GM12878 (cell line): ENCODE results near the gene SLC19A1. TPM values are rescaled to one million over a fixed set of nuclear protein-coding genes. Genes with fewer than 3 reads are reported as not detected.

Source experiments
- ATAC-seq: fragments of 200-7000 bp; cut with Tn5 transposase; 3 replicates; pipeline ENCODE4 v1.9.1; 2020; ENCODE audit warnings: mild to moderate bottlenecking, moderate library complexity
- BruUV-seq: library from RNA; stranded (reverse); fragments of 400-500 nt; replicated peaks from 2 replicates; lab custom pipeline; 2021; lab: Mats Ljungman, UMichigan
- CTCF ChIA-PET: fragments of 300-600 bp; sonication (Branson Sonifier 250); formaldehyde crosslinking; extraction: SDS; loops from one replicate; lab custom pipeline; 2021; ENCODE audit warnings: inconsistent platforms; lab: Yijun Ruan, JAX
- POLR2A ChIA-PET: fragments of 350-600 bp; formaldehyde crosslinking; extraction: SDS; loops from one replicate; lab custom pipeline; 2021; ENCODE audit warnings: inconsistent platforms; lab: Charles Lee
- RAD21 ChIA-PET: fragments of 300-600 bp; sonication (Branson Sonifier 250); formaldehyde crosslinking; loops from one replicate; lab custom pipeline; 2023; ENCODE audit warnings: antibody characterized with exemption; ENCODE audit not compliant: unreplicated experiment; lab: Charles Lee
- SMC1A ChIA-PET: fragments of 300-600 bp; sonication (Branson Sonifier 250); formaldehyde crosslinking; loops from one replicate; lab custom pipeline; 2023; ENCODE audit not compliant: unreplicated experiment, uncharacterized antibody; lab: Charles Lee
- DNase-seq: peaks from one replicate; pipeline ENCODE4 v3.0.0-alpha.2; 2011; ENCODE audit warnings: low read depth, low spot score
- FAIRE-seq: peaks from 3 replicates; lab custom pipeline; 2011; peaks lifted over from hg19 to GRCh38; lab: Jason Lieb, UNC
- H2AFZ ChIP-seq: 2 replicates; pipeline ENCODE4 v1.6.0; 2011; ENCODE audit warnings: low read depth, low read length, control low read depth; ENCODE audit not compliant: control insufficient read depth
- H3K27ac ChIP-seq: 2 replicates; pipeline ENCODE4 v1.5.1; 2011; ENCODE audit warnings: control low read depth; ENCODE audit not compliant: control insufficient read depth, insufficient read depth
- H3K27me3 ChIP-seq, 2 experiments: replicated peaks in 1 of 2; 2 replicates each; pipeline versions ENCODE4 v1.6.0 to v1.6.1; 2011; ENCODE audit warnings: low read length in 1 of 2; ENCODE audit not compliant: control insufficient read depth in 2 of 2, insufficient read depth in 2 of 2
- H3K36me3 ChIP-seq, 2 experiments: 2 replicates each; pipeline ENCODE4 v1.5.1; 2011; ENCODE audit warnings: low read length in 1 of 2; ENCODE audit not compliant: control insufficient read depth in 2 of 2, insufficient read depth in 2 of 2
- H3K4me1 ChIP-seq: 2 replicates; pipeline ENCODE4 v1.6.1; 2011; ENCODE audit warnings: mild to moderate bottlenecking, low read length, moderate library complexity, mixed read lengths; ENCODE audit not compliant: control insufficient read depth, insufficient read depth
- H3K4me2 ChIP-seq: 2 replicates; pipeline ENCODE4 v1.6.0; 2011; ENCODE audit warnings: control low read depth; ENCODE audit not compliant: control insufficient read depth, insufficient read depth
- H3K4me3 ChIP-seq: fragments of 200-600 bp; sonication (generic); 2 replicates; pipeline ENCODE4 v1.5.1; 2016
- H3K79me2 ChIP-seq: 2 replicates; pipeline ENCODE4 v1.6.0; 2011; ENCODE audit warnings: low read length; ENCODE audit not compliant: control insufficient read depth, insufficient read depth
- H3K9ac ChIP-seq: 2 replicates; pipeline ENCODE4 v1.8.0; 2011; ENCODE audit warnings: low read length, control low read depth, mixed read lengths; ENCODE audit not compliant: control insufficient read depth, insufficient read depth
- H3K9me3 ChIP-seq: replicated peaks from 3 replicates; pipeline ENCODE4 v1.5.1; 2011; ENCODE audit warnings: mild to moderate bottlenecking, low read length; ENCODE audit not compliant: control insufficient read depth, insufficient read depth
- H4K20me1 ChIP-seq: 2 replicates; pipeline ENCODE4 v1.6.0; 2011; ENCODE audit not compliant: control insufficient read depth, insufficient read depth
- EED ChIP-seq: sonication (generic); IDR thresholded peaks from 2 replicates; pipeline ENCODE4 v1.6.1; 2016; ENCODE audit warnings: antibody characterized with exemption, low read depth
- HDGF ChIP-seq: fragments of 450-650 bp; IDR thresholded peaks from 2 replicates; pipeline ENCODE4 v1.6.1; 2016; ENCODE audit warnings: antibody characterized with exemption
- IKZF2 ChIP-seq, 2 experiments: fragments of 450-650 bp; IDR thresholded peaks; 2 replicates each; pipeline ENCODE4 v1.6.1; 2017; ENCODE audit warnings: mild to moderate bottlenecking in 2 of 2, moderate library complexity in 2 of 2
- NR2C2 ChIP-seq: IDR thresholded peaks from 2 replicates; pipeline ENCODE4 v1.6.1; 2011; ENCODE audit warnings: borderline replicate concordance, low read depth; ENCODE audit not compliant: control insufficient read depth, insufficient read length
- STAT3 ChIP-seq: IDR thresholded peaks from 2 replicates; pipeline ENCODE4 v1.6.1; 2011; ENCODE audit warnings: low read depth, low read length, improper control_type of control experiment
- SUPT20H ChIP-seq: IDR thresholded peaks from 2 replicates; pipeline ENCODE4 v1.6.1; 2011; ENCODE audit warnings: low read depth, mild to moderate bottlenecking, low read length, moderate library complexity, borderline replicate concordance; ENCODE audit not compliant: control insufficient read depth
- TBL1XR1 ChIP-seq: IDR thresholded peaks from 2 replicates; pipeline ENCODE4 v1.6.1; 2012; ENCODE audit warnings: low read depth, low read length, improper control_type of control experiment
- TCF12 ChIP-seq: IDR thresholded peaks from 2 replicates; pipeline ENCODE4 v1.6.1; 2011; ENCODE audit warnings: low read depth, mild to moderate bottlenecking, low read length
- TCF3 ChIP-seq: IDR thresholded peaks from 2 replicates; pipeline ENCODE4 v1.6.1; 2012; ENCODE audit warnings: low read depth, mild to moderate bottlenecking, low read length, borderline replicate concordance; ENCODE audit not compliant: insufficient read depth
- WGBS: methylation state at CpG from one replicate; pipeline ENCODE4 v1.1.6; 2016; ENCODE audit warnings: low lambda C conversion rate; ENCODE audit not compliant: insufficient replicate concordance, insufficient coverage; ENCODE audit errors: missing lambda C conversion rate; 5-methylcytosine and 5-hydroxymethylcytosine counted together
- in situ Hi-C: fragments of 300-500 bp; cut with MboI; formaldehyde crosslinking; loops from 9 replicates; pipeline ENCODE4 v1.14.3; 2018; ENCODE audit warnings: mixed read lengths
- intact Hi-C: fragments of 100-400 bp; cut with micrococcal nuclease; formaldehyde crosslinking; loops from one replicate; pipeline ENCODE4 v1.14.2; 2022; ENCODE audit not compliant: unreplicated experiment
- polyA plus RNA-seq, 11 experiments: library from polyadenylated mRNA; depleted of rRNA in 4 of 11; unstranded in 6 of 11; stranded (reverse) in 5 of 11; fragments of >200 nt; fragmentation: Nextera tagmentation in 4 of 11; fragmentation: Illumina TruSeq in 1 of 11; extraction: Ambion mirVana in 4 of 11; extraction: Trizol in 1 of 11; gene quantifications; 1 replicate in 1 of 11; 2 replicates in 10 of 11; pipeline versions ENCODE4 v1.2.1 to v1.2.3, GENCODE V29; 2011 to 2016; ENCODE audit warnings: inconsistent platforms in 2 of 11, missing spikeins in 2 of 11, low read depth in 1 of 11
- total RNA-seq, 4 experiments: library from RNA; depleted of rRNA in 3 of 4; stranded (reverse); fragments of >200 nt in 3 of 4; fragmentation: Illumina TruSeq in 1 of 4; extraction: Trizol in 1 of 4; gene quantifications; 2 replicates each; pipeline versions ENCODE4 v1.2.1 to v1.2.3, GENCODE V29; 2013 to 2021
- TF ChIP-seq, protein P1 (sequence below): IDR thresholded peaks from 2 replicates; pipeline ENCODE4 v1.6.1; 2012; ENCODE audit warnings: improper control_type of control experiment, low read depth, low read length; ENCODE audit not compliant: insufficient replicate concordance

Gene SLC19A1
- total and polyA plus RNA-seq, 10 of the 15 experiments (the other 5 are each of a cell fraction or from before 2014, with no cell fraction given): 0.42 to 49.7 (median 12.2) TPM

DNA sequence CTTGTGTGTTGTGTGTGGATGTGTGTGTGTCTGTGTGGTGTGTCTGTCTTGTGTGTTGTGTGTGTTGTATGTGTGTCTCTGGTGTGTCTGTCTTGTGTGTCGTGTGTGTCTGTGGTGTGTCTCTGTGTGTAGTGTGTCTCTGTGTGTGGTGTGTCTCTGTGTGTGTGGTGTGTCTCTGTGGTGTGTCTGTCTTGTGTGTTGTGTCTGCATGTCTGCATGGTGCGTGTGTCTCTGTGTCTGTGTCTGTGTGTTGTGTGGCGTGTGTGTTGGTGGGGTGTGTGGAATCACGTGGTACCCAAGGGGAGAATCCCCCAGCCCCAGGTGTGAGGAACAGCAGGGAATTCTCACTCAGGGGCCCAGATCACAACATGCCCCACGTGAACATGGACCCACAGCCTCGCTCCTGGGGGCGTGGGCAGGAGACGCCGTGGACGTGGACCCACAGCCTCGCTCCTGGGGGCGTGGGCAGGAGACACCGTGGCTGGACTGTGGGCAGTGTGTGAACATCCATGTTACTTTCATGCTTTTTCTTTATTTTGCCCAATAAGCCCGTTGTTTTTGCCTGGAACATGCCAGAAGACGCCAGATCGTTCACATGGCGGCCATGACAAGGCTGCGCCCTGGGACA lies 67.8 kb downstream of the SLC19A1 start:
- in situ Hi-C loops (loop anchor here (25.0 kb wide), 1 partner anchor 338 kb away; no protein-coding TSS in a partner anchor), intact Hi-C loops (loop anchor here (10.0 kb wide), 2 partner anchors 70 to 350 kb away; partner anchors contain the start of gene SLC19A1)
- 81% methylated on average over 18 of the region's 18 CpGs for WGBS
- Histone ChIP-seq H2AFZ (no peak overlapping the region), H3K79me2 (no peaks in the 10 kb centered on the region), H3K4me1 (peaks cover 6% of the 10 kb centered on the region; the same call in 1 of the 2 replicates), H3K9me3 (no peaks in the 10 kb centered on the region; the same call in 2 of the 3 replicates), H3K36me3 (no peaks in the 10 kb centered on the region), H4K20me1 (no peaks in the 10 kb centered on the region), H3K9ac (no peak overlapping the region), H3K4me3 (no peak overlapping the region), H3K27me3 (no peaks in the 10 kb centered on the region), H3K4me2 (no peak overlapping the region), H3K27ac (no peak overlapping the region)
- DNase-seq (no peak), FAIRE-seq (no peak), ATAC-seq (no peak)
- ChIA-PET SMC1A (no interaction called here), RAD21 (no interaction called here), POLR2A (no interaction called here), CTCF (no interaction called here)
- no TSS peak for BruUV-seq
- TF ChIP-seq TBL1XR1: no peak
- peak; percentile 27 for TF ChIP-seq NR2C2
- TF ChIP-seq, protein P1, sequence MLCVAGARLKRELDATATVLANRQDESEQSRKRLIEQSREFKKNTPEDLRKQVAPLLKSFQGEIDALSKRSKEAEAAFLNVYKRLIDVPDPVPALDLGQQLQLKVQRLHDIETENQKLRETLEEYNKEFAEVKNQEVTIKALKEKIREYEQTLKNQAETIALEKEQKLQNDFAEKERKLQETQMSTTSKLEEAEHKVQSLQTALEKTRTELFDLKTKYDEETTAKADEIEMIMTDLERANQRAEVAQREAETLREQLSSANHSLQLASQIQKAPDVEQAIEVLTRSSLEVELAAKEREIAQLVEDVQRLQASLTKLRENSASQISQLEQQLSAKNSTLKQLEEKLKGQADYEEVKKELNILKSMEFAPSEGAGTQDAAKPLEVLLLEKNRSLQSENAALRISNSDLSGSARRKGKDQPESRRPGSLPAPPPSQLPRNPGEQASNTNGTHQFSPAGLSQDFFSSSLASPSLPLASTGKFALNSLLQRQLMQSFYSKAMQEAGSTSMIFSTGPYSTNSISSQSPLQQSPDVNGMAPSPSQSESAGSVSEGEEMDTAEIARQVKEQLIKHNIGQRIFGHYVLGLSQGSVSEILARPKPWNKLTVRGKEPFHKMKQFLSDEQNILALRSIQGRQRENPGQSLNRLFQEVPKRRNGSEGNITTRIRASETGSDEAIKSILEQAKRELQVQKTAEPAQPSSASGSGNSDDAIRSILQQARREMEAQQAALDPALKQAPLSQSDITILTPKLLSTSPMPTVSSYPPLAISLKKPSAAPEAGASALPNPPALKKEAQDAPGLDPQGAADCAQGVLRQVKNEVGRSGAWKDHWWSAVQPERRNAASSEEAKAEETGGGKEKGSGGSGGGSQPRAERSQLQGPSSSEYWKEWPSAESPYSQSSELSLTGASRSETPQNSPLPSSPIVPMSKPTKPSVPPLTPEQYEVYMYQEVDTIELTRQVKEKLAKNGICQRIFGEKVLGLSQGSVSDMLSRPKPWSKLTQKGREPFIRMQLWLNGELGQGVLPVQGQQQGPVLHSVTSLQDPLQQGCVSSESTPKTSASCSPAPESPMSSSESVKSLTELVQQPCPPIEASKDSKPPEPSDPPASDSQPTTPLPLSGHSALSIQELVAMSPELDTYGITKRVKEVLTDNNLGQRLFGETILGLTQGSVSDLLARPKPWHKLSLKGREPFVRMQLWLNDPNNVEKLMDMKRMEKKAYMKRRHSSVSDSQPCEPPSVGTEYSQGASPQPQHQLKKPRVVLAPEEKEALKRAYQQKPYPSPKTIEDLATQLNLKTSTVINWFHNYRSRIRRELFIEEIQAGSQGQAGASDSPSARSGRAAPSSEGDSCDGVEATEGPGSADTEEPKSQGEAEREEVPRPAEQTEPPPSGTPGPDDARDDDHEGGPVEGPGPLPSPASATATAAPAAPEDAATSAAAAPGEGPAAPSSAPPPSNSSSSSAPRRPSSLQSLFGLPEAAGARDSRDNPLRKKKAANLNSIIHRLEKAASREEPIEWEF: no peak
- 0 out of 2 replicates have a peak, but pooled peaks have one; percentile 36 for TF ChIP-seq HDGF
- no peak for TF ChIP-seq TCF3
- TF ChIP-seq SUPT20H: no peak
- TF ChIP-seq TCF12: no peak
- TF ChIP-seq IKZF2 (IDR thresholded peaks at IDR 0.05): no peak
- TF ChIP-seq STAT3: no peak
- TF ChIP-seq EED: no peak
